ENCODE data around the gene FHIT.
"Not testable (repeated sequence)": the region's sequence is repeated elsewhere in the genome, so short reads cannot be mapped to it uniquely, and the experiment has no call there.

The FHIT gene

GRCh38 chr3:61060411-61060861 is 190.8 kb downstream of the FHIT start:
- DNase-seq (ENCODE audit: low read depth, low spot score): no peak

GRCh38 chr3:61058836-61059235 is 192.4 kb downstream of the FHIT start:
- DNase-seq (ENCODE audit: low read depth, low spot score): no peak

GRCh38 chr3:61057464-61057863 is 193.8 kb downstream of the FHIT start:
- DNase-seq (ENCODE audit: low read depth, low spot score): no peak

GRCh38 chr3:61055447-61055846 is 195.8 kb downstream of the FHIT start:
- DNase-seq (ENCODE audit: low read depth, low spot score): no peak

GRCh38 chr3:61053781-61054496 is 197.3 kb downstream of the FHIT start:
- DNase-seq (ENCODE audit: low read depth, low spot score): no peak

- no peak for DNase-seq (ENCODE audit: low read depth, low spot score)
Observed at GRCh38 chr3:61052851-61053250, 198.4 kb downstream of the FHIT start.

GRCh38 chr3:61051666-61052065 is 199.6 kb downstream of the FHIT start:
- DNase-seq (ENCODE audit: low read depth, low spot score): no peak

GRCh38 chr3:61045169-61045568 is 206.1 kb downstream of the FHIT start:
- DNase-seq (ENCODE audit: low read depth, low spot score): not testable (repeated sequence)

- no peak for DNase-seq (ENCODE audit: low read depth, low spot score)
Observed at GRCh38 chr3:61043156-61043555, 208.1 kb downstream of the FHIT start.

- no peak for DNase-seq (ENCODE audit: low read depth, low spot score)
Observed at GRCh38 chr3:61040618-61041017, 210.6 kb downstream of the FHIT start.

- DNase-seq (ENCODE audit: low read depth, low spot score): no peak
Observed at GRCh38 chr3:61035573-61035972, 215.7 kb downstream of the FHIT start.

GRCh38 chr3:61032991-61033390 is 218.3 kb downstream of the FHIT start:
- DNase-seq (ENCODE audit: low read depth, low spot score): no peak

- no peak for DNase-seq (ENCODE audit: low read depth, low spot score)
Observed at GRCh38 chr3:61031503-61031902, 219.7 kb downstream of the FHIT start.

GRCh38 chr3:61030469-61031035 is 220.7 kb downstream of the FHIT start:
- DNase-seq (ENCODE audit: low read depth, low spot score): no peak

- no peak for DNase-seq (ENCODE audit: low read depth, low spot score)
Observed at GRCh38 chr3:61029194-61029593, 222.1 kb downstream of the FHIT start.

- DNase-seq (ENCODE audit: low read depth, low spot score): no peak
Observed at GRCh38 chr3:61018807-61019206, 232.4 kb downstream of the FHIT start.

GRCh38 chr3:61017028-61017427 is 234.2 kb downstream of the FHIT start:
- not testable (repeated sequence) for DNase-seq (ENCODE audit: low read depth, low spot score)

GRCh38 chr3:61015859-61016258 is 235.4 kb downstream of the FHIT start:
- no peak for DNase-seq (ENCODE audit: low read depth, low spot score)

- DNase-seq (ENCODE audit: low read depth, low spot score): no peak
Observed at GRCh38 chr3:61015408-61015807, 235.8 kb downstream of the FHIT start.

GRCh38 chr3:61008998-61009380 is 242.3 kb downstream of the FHIT start:
- DNase-seq (ENCODE audit: low read depth, low spot score): no peak

- DNase-seq (ENCODE audit: low read depth, low spot score): no peak
Observed at GRCh38 chr3:61008153-61008997, 242.9 kb downstream of the FHIT start.

- DNase-seq (ENCODE audit: low read depth, low spot score): no peak
Observed at GRCh38 chr3:61005591-61005990, 245.7 kb downstream of the FHIT start.

GRCh38 chr3:60998858-60999257 is 252.4 kb downstream of the FHIT start:
- DNase-seq (ENCODE audit: low read depth, low spot score): no peak
